Stimulated activated effector memory CD8-positive, alpha-beta T cell treated with anti-CD3 and anti-CD28 coated beads, Interleukin-12 subunit alpha, Interleukin-12 subunit beta, amount 100 ng/mL, for 72 hours (primary cell): ENCODE data around the gene VPS13A.

ENCODE experiments used
- ATAC-seq: fragments of 150-1000 bp; cut with Tn5 transposase; 2 replicates; pipeline ENCODE4 v1.10.0; 2021
- DNase-seq, 2 donors: peaks; one replicate each; pipeline ENCODE4 v3.0.0; 2021 to 2022; ENCODE audit warnings: low spot score in 2 of 2
- H3K27ac Mint-ChIP-seq: one replicate; pipeline ENCODE4 v1.8.0; 2022; ENCODE audit warnings: mild to moderate bottlenecking, mixed read lengths
- H3K36me3 Mint-ChIP-seq: one replicate; pipeline ENCODE4 v1.8.0; 2022; ENCODE audit warnings: mild to moderate bottlenecking, mixed read lengths
- H3K4me1 Mint-ChIP-seq: one replicate; pipeline ENCODE4 v1.8.0; 2022; ENCODE audit warnings: mixed read lengths
- H3K4me3 Mint-ChIP-seq: one replicate; pipeline ENCODE4 v1.8.0; 2022; ENCODE audit warnings: mild to moderate bottlenecking, mixed read lengths
- H3K9me3 Mint-ChIP-seq: one replicate; pipeline ENCODE4 v1.8.0; 2022; ENCODE audit warnings: mixed read lengths

Gene VPS13A

GRCh38 chr9:77177143-77177893 lies at the start of gene VPS13A:
VPS13A (plus strand) TSS chr9:77177534; CDS start chr9:77177705, 171 bp downstream.
- Mint-ChIP-seq H3K4me1 (peaks cover 13% of the 10 kb centered on the region), H3K9me3 (no peaks in the 10 kb centered on the region), H3K36me3 (peaks cover 13% of the 10 kb centered on the region), H3K4me3 (peak within 1 kb of the TSS; percentile 93), H3K27ac (peak within 1 kb of the TSS; percentile 92)
- peak; percentile 88 to 98 for DNase-seq
- peak; percentile 90 for ATAC-seq

GRCh38 chr9:77128125-77128789 lies 49.1 kb upstream of the VPS13A start:
- H3K4me3 Mint-ChIP-seq = no peak overlapping the region
- no peaks in the 10 kb centered on the region for H3K9me3 Mint-ChIP-seq
- DNase-seq (no peak), ATAC-seq (no peak)
- no peak overlapping the region for H3K27ac Mint-ChIP-seq
- H3K36me3 Mint-ChIP-seq = no peaks in the 10 kb centered on the region
- H3K4me1 Mint-ChIP-seq = no peaks in the 10 kb centered on the region

GRCh38 chr9:77131399-77131798 lies 45.9 kb upstream of the VPS13A start:
- DNase-seq (no peak), ATAC-seq (no peak)
- Mint-ChIP-seq H3K9me3 (no peaks in the 10 kb centered on the region), H3K27ac (no peak overlapping the region), H3K36me3 (no peaks in the 10 kb centered on the region), H3K4me3 (no peak overlapping the region), H3K4me1 (no peaks in the 10 kb centered on the region)

GRCh38 chr9:77133011-77133410 lies 44.3 kb upstream of the VPS13A start:
- Mint-ChIP-seq H3K4me3 (no peak overlapping the region), H3K27ac (no peak overlapping the region), H3K36me3 (no peaks in the 10 kb centered on the region), H3K9me3 (no peaks in the 10 kb centered on the region), H3K4me1 (no peaks in the 10 kb centered on the region)
- no peak for ATAC-seq
- no peak for DNase-seq

- DNase-seq (no peak), ATAC-seq (no peak)
- Mint-ChIP-seq H3K4me3 (no peak overlapping the region), H3K36me3 (no peaks in the 10 kb centered on the region), H3K27ac (no peak overlapping the region), H3K4me1 (no peaks in the 10 kb centered on the region), H3K9me3 (no peaks in the 10 kb centered on the region)
Observed at GRCh38 chr9:77142366-77142765, 35.0 kb upstream of the VPS13A start.

- H3K9me3 Mint-ChIP-seq = no peaks in the 10 kb centered on the region
- H3K4me3 Mint-ChIP-seq = no peak overlapping the region
- no peaks in the 10 kb centered on the region for H3K36me3 Mint-ChIP-seq
- H3K27ac Mint-ChIP-seq = no peak overlapping the region
- DNase-seq (no peak), ATAC-seq (no peak)
- H3K4me1 Mint-ChIP-seq = no peaks in the 10 kb centered on the region
Observed at GRCh38 chr9:77149879-77150278, 27.5 kb upstream of the VPS13A start.

GRCh38 chr9:77152289-77152688 lies 25.0 kb upstream of the VPS13A start:
- Mint-ChIP-seq H3K27ac (no peak overlapping the region), H3K4me1 (no peaks in the 10 kb centered on the region), H3K4me3 (no peak overlapping the region), H3K36me3 (no peaks in the 10 kb centered on the region), H3K9me3 (no peaks in the 10 kb centered on the region)
- ATAC-seq (no peak), DNase-seq (no peak)

GRCh38 chr9:77156646-77157371 lies 20.5 kb upstream of the VPS13A start:
- DNase-seq (no peak), ATAC-seq (no peak)
- Mint-ChIP-seq H3K27ac (no peak overlapping the region), H3K36me3 (no peaks in the 10 kb centered on the region), H3K4me3 (no peak overlapping the region), H3K4me1 (no peaks in the 10 kb centered on the region), H3K9me3 (no peaks in the 10 kb centered on the region)

- no peaks in the 10 kb centered on the region for H3K9me3 Mint-ChIP-seq
- no peak for DNase-seq
- no peak overlapping the region for H3K27ac Mint-ChIP-seq
- no peaks in the 10 kb centered on the region for H3K36me3 Mint-ChIP-seq
- H3K4me3 Mint-ChIP-seq = no peak overlapping the region
- ATAC-seq = no peak
- H3K4me1 Mint-ChIP-seq = no peaks in the 10 kb centered on the region
Observed at GRCh38 chr9:77158772-77159513, 18.4 kb upstream of the VPS13A start.

GRCh38 chr9:77161191-77161590 lies 16.1 kb upstream of the VPS13A start:
- Mint-ChIP-seq H3K4me1 (no peaks in the 10 kb centered on the region), H3K36me3 (no peaks in the 10 kb centered on the region)

GRCh38 chr9:77161966-77162365 lies 15.4 kb upstream of the VPS13A start:
- Mint-ChIP-seq H3K4me1 (no peaks in the 10 kb centered on the region), H3K27ac (no peak overlapping the region), H3K4me3 (no peak overlapping the region), H3K9me3 (no peaks in the 10 kb centered on the region), H3K36me3 (no peaks in the 10 kb centered on the region)
- DNase-seq (no peak), ATAC-seq (no peak)

More at GRCh38 chr9:77161191-77161590, 16.1 kb upstream of the VPS13A start:
- H3K27ac Mint-ChIP-seq = no peak overlapping the region
- no peaks in the 10 kb centered on the region for H3K9me3 Mint-ChIP-seq
- H3K4me3 Mint-ChIP-seq = no peak overlapping the region
- ATAC-seq = no peak
- DNase-seq = no peak

GRCh38 chr9:77162366-77162765 lies 15.0 kb upstream of the VPS13A start:
- Mint-ChIP-seq H3K4me1 (no peaks in the 10 kb centered on the region), H3K36me3 (no peaks in the 10 kb centered on the region), H3K4me3 (no peak overlapping the region), H3K27ac (no peak overlapping the region), H3K9me3 (no peaks in the 10 kb centered on the region)
- DNase-seq (no peak), ATAC-seq (no peak)

GRCh38 chr9:77163884-77164283 lies 13.4 kb upstream of the VPS13A start:
- Mint-ChIP-seq H3K4me3 (no peak overlapping the region), H3K27ac (no peak overlapping the region), H3K9me3 (no peaks in the 10 kb centered on the region), H3K36me3 (no peaks in the 10 kb centered on the region), H3K4me1 (no peaks in the 10 kb centered on the region)
- DNase-seq (no peak), ATAC-seq (no peak)

- no peaks in the 10 kb centered on the region for H3K36me3 Mint-ChIP-seq
- no peak for ATAC-seq
- H3K9me3 Mint-ChIP-seq = no peaks in the 10 kb centered on the region
- no peak overlapping the region for H3K4me3 Mint-ChIP-seq
- no peaks in the 10 kb centered on the region for H3K4me1 Mint-ChIP-seq
- no peak for DNase-seq
- H3K27ac Mint-ChIP-seq = no peak overlapping the region
Observed at GRCh38 chr9:77166193-77166592, 11.1 kb upstream of the VPS13A start.

- DNase-seq (no peak), ATAC-seq (peak; percentile 36)
- no peak overlapping the region for H3K4me3 Mint-ChIP-seq
- no peaks in the 10 kb centered on the region for H3K36me3 Mint-ChIP-seq
- no peaks in the 10 kb centered on the region for H3K9me3 Mint-ChIP-seq
- H3K4me1 Mint-ChIP-seq = peaks cover 5% of the 10 kb centered on the region
- H3K27ac Mint-ChIP-seq = peak overlapping the region; percentile 4
Observed at GRCh38 chr9:77170991-77171699, 6.2 kb upstream of the VPS13A start.
